Colon (tissue), 2 donors: ENCODE results near the gene ITGB3.

Experiments
- FAIRE-seq: peaks from 2 replicates; lab custom pipeline; 2012; peaks lifted over from hg19 to GRCh38; lab: Jason Lieb, UNC
- donor health status: control.
- donor health status: control.

The ITGB3 gene

DNA sequence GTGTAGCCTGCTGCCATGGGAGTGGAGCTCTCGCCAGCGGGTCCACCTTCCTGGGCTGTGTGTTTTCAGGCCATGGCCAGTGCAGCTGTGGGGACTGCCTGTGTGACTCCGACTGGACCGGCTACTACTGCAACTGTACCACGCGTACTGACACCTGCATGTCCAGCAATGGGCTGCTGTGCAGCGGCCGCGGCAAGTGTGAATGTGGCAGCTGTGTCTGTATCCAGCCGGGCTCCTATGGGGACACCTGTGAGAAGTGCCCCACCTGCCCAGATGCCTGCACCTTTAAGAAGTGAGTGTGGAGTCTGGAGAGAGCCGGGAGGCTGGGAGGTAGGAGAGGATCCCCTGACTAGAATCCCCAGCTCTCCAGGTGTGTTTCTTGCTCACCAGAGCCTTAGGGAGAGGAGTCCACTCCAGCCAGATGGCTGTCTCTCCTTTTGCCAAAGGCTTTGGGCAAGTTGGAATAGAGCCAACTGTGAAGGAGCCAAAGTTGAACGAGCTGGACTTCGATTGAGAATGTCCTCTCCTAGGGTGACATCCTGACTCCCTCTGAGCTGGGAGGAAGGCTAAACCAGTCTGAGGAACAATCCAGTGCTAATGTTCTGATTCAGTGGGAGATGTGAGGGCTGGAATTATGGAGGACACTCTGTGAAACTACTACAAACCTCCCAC is 45.7 kb downstream of the ITGB3 start:
- no peak for FAIRE-seq

DNA sequence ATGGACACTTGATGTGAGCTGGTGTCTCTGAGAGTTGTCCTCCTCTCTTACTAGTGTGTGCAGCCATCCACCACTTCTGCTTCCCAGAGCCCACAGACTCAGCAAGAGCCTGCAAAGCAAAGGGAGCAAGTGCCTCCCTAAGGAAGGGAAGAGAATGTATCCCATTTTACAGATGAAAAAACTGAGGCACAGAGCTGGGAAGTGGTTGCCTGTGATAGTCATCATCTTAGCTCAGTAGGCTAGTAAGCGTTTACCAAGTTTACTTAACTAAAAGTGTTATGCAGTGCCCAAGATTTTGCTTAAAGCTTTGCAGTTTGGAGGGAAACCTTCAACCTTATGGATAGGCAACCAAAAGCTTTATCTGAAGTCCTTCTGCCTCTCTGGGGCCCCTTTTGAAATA is 47.1 kb downstream of the ITGB3 start:
- FAIRE-seq: no peak

DNA sequence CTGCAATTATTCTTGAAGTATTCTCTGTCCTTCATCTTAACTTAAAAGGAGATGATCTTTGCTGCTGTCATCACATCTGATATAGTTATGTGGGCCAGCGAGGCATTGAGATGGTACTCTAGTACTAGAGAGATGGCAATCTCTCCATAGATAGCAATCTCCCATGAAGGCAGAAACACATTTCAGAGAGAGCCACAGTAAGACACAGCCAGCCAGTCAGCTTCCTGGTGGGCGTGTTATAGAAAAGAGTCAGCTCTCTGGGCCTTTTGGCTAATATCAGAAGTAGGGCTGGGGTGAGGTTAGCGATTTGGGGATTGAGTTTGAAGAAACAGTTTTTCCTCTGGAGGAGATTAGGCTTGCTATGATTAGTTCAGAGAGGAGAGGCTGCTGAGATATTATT is 47.5 kb downstream of the ITGB3 start:
- FAIRE-seq: no peak

DNA sequence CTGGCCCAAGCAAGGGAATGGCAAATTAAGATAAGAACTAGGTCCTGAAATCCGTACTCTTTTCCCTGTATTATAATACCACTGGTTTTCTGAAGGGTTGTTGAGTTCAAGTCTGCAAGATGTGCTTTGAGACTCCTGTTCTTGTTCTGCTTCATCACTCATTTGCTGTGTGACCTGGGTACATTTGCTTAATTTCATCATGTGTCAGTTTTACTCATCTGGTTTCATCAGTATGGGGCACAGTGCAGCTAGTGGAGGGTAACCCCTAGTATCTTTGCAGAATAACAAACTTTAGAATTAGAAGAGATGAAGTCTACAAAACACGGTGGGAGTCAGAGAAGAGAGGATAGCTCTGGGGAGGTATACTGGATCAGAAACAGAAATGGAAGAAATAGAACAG is 48.2 kb downstream of the ITGB3 start:
- no peak for FAIRE-seq

DNA sequence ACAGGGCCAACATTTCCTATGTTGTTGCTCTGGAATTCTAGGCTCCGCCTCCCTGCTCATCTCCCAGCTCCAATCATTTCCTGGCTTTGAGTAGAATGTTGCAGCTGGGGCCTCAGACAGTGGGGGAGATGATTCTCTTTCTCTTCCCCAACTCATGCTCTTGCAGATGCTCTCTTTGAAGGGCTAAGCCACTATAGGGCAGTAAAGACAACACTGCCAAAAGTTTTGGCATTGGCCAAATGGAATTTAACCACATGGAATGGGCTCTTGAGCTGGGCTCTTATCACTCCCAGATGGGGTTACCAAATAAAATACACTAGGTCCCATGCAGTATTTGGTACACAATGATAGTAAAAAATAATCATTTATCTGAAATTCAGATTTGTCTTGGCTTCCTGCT is 50.6 kb downstream of the ITGB3 start:
- FAIRE-seq: no peak

DNA sequence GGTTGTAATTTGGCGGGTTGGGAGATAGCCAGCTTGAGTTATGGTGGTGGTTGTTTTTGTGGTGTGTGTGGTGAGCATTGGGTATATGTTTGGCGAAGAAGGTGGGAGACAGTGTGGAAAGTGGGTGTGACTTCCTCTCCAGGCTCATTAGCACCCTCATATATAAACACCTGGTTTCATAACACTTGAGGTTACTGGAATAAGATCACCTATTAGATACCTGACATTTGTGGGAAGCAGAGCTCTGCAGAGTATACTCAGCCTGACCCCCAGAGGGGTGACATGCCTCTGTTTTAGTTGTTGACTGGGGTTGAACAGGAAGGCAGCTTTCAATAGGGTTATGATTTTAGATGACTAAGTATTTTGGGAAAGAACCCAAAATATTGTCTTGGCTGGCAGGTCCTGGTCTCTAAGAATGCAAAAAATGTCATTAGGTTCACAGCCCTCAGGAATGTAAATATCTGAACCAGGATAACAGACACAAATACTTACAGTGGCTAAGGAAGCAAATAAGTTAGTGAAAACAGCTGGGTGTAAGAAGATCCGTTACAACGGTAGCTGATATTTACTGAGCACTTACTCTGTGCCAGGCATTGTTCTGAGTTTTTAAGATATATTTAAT is 51.8 kb downstream of the ITGB3 start:
- no peak for FAIRE-seq

DNA sequence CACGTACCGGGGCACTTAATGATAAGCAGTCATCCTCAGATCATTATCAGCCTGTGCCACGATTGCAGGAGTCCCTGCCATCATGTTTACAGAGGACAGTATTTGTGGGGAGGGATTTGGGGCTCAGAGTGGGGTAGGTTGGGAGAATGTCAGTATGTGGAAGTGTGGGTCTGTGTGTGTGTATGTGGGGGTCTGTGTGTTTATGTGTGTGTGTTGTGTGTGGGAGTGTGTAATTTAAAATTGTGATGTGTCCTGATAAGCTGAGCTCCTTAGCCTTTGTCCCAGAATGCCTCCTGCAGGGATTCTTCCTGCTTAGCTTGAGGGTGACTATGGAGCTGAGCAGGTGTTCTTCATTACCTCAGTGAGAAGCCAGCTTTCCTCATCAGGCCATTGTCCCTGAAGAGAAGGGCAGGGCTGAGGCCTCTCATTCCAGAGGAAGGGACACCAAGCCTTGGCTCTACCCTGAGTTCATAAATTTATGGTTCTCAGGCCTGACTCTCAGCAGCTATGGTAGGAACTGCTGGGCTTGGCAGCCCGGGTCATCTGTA is 56.6 kb downstream of the ITGB3 start:
- no peak for FAIRE-seq

DNA sequence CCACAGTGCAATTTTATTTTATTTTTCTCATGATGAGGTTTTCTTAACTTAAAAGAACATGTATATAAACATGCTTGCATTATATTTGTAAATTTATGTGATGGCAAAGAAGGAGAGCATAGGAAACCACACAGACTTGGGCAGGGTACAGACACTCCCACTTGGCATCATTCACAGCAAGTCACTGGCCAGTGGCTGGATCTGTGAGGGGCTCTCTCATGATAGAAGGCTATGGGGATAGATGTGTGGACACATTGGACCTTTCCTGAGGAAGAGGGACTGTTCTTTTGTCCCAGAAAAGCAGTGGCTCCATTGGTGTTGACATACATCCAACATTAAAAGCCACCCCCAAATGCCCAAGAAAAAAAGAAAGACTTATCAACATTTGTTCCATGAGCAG is 57.8 kb downstream of the ITGB3 start:
- FAIRE-seq: no peak

DNA sequence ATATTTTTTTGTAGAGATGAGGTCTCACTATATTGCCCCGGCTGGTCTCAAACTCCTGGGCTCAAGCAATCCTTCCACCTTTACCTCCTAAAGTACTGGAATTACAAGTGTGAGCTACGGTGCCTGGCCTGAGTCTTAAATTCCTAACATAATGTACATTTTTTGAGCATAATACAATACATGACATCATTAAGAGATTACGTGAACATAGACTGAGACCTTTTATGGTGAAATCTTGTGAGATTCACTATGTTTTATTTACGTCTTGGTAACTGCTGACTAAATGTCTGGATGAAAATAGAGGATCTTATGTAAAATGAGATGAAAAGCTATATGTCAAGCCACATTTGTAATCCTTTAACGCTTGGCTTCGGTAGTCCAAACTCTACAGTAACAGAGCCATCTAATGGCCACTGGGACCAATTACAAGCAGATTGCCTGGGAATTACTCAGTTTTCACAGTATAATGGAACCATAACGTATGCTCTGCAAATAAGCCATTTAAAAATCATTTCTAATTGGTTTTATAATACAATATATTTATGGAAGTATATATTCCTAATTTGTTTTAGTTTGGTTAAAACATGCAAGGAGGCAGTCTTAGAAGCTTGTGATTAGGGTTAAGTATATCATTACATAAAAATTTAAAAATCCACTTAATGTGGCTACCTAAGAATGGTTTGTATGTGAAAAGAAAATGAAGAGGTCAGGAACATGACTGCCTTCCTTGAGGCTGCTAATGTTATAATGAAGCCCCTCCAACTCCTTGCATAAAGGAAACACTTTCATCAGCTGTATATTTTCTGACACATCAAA is 62.0 kb downstream of the ITGB3 start:
- peak; percentile 49 for FAIRE-seq

DNA sequence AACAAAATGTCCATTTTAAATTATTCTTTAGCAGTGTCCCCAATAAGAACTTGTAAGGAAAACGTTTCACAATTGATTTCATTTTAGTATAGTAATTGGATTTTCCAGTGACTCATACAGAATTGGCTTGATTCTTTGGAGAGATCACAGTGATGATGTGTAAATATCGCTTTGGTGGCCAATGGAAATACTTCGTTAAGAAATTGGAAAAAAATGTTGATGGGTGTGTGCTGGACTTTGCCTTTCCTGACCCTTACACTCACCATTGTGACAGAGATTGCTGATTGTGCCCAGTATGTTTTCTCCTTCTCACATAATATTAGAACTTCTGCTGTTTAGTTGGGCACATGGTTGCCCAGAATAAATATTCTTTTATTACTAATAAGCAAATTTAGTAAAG is 62.7 kb downstream of the ITGB3 start:
- FAIRE-seq: peak; percentile 80

DNA sequence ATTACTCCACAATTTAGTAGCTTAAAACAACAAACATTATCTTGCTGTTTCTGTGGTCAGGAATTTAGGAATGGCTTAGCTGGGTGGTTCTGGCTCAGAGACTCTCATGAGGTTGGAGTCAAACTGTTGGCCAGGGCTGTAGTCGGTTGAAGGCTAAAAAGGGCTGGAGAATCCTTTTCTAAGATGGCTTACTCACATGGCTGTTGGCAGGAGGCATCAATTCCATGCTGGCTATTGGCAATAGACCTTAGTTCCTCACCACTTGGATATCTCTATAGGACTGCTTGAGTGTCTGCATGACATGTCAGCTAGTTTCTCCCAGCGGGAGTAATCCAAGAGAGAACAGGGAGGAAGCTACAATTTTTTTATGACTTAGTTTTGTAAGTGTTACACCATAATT is 63.5 kb downstream of the ITGB3 start:
- FAIRE-seq: no peak

DNA sequence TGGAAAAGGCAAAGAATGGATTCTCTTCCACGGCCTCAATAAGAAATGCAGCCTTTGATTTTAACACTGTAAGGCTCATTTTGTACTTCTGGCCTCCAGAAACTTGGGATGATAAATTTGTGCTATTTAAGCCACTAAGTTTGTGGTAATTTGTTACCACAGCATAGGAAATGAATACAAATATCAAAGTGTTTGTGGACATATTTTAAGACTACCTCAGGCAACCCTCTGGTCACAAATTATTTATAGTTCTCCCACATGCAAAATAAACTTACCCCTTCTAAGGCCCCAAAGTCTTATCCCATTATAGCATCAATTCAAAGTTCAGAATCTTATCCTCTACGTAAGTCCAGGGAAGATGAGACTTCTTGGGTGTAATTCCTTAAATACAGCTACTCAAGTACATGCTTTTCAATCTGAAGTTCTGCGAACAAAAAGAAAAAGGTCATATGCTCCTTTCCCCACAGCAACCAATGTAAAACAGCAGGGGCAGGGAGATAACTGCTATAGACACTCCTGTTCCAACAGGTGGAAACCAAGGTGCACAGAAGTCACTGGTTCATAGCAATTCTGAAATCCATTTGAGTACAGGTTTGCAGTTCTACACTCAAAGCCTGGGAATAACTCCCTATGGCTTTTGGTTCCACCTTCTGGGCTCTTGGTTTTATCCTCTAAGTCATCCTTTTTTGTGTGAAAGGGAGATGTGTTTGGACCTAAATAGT is 64.7 kb downstream of the ITGB3 start:
- no peak for FAIRE-seq

DNA sequence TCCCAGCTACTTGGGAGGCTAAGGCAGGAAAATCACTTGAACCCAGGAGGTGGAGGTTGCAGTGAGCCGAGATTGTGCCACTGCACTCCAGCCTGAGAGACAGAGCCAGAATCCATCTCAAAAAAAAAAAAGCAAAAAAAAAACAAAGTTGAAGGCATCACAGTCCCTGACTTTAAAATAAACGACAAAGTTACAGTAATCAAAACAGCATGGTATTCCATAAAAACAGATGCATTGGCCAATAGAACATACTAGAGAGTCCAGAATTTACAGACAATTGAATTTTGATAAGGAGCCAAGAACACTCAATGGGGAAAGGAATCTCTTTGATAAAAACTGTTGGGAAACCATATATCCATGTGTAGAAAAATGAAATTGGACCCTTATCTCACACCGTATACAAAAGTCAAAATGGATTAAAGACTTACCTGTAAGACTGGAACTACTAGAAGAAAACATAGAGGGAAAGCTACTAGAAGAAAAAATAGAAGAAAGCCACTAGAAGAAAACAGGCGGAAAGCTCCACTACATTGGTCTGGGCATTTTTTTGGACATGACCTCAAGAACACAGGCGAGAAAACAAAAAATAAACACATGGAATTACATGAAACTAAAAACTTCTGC is 67.4 kb downstream of the ITGB3 start:
- FAIRE-seq: no peak

DNA sequence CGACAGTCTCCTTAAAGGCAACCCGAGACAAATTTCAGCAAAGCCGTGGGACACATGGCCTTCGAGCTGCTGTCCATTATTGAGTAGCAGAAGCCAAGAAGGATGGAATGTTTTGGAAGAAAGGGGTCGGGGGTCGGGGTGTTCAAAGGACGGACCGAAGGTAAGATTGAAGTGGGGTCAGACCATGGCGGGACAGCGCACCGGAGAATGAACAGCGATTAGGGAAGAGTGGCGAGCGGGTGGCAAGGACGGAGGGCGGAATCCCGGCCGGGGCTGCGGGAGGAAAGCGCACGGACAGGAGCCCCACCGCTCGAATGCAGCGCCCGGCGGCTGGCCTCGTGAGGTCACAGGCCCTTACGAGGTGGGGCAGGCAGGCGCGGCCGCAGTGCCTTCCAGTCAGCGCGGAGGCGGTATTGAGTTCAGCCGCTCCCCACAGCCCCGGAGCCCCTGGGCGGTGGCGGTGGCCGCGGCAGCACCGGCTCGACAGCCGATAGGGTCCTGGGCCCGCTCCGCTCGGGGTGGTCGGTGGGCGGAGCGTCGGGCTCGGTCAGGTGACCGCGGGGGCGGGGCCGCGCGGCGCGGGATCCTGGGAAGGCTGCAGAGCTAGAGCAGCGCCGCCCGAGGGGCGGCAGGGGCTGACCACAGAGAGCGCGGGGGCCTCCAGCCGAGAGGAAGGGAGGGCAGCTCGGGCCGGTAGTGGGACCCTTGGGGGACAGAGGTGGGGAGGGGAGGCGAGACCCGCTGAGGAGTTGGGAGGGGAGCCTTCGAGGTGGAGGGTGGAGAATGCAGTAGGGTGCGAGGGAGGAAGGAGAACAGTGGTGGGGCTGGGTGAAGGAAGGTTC is 70.0 kb downstream of the ITGB3 start, which contains the start of gene EFCAB13:
EFCAB13 (plus strand) TSS at position 574 of the 842 bp plus-strand sequence. CDS start 4,399 bp downstream, outside the sequence.
- FAIRE-seq: no peak

DNA sequence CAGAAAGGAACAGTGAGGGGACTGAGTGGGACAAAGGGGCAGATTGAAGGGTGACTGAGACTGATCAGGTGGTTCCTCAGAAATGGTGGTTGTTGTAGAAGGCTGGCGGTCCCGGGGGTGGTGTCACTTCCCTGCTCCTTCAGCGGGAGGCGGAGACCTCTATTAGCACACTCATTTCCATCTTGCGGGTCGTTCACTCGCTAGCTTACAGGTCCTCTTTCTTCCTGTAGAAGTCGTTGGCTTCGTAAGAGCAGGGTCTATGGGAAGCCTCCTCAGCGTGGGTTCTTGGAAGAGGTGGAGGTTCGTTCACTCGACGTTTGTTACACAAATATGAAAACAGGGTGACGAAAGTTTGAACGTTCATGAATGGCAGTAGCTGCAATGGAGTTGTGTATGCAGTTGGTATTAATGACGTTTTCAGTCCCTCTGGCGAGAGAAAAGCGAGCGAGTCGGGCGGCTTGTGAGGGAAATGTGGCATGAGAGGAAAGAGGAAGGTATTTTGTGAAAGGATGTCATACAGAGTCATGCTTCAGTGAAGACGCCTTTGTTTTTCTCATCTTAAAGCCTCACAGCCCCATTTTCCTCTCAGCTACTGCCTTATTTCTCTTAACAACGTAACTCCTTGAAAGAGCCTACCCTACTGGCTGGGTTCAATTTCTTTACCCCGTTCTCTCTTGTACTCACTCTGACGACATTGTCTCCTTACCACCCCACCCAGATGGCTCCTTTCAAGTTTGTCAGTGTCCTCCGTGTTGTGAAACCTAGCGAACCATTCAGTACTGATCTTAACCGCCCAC is 70.8 kb downstream of the ITGB3 start:
- no peak for FAIRE-seq

DNA sequence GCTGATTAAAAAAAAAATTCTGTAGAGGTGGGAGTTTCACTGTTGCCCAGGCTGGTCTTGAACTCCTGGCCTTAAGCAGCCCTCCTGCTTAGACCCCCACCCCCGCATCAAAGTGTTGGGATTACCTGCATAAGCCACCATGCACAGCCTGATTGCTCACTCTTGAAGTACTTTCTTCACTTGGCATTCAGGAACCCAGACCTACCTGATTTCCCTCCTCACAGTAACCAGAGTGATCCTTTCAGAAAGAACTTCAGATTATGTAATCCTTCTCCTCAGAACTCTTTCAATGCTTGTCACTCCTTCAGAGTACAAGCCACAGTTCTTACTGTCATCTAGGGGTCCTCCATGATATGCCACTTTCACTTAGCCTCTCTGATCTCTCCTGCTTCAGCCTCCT is 71.5 kb downstream of the ITGB3 start:
- no peak for FAIRE-seq

DNA sequence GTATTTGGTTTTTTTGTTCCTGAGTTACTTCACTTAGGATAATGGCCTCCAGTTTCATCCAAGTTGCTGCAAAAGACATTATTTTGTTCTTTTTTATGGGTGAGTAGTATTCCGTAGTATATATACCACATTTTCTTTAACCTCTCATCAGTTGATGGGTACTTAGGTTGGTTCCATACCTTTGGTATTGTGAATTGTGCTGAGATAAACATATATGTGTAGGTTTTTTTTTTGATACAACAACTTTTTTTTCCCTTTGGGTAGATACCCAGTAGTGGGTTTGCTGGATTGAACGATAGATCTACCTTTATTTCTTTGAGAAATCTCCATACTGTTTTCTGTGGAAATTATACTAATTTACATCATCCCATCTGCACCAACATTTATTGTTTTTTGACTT is 76.9 kb downstream of the ITGB3 start:
- FAIRE-seq: no peak

DNA sequence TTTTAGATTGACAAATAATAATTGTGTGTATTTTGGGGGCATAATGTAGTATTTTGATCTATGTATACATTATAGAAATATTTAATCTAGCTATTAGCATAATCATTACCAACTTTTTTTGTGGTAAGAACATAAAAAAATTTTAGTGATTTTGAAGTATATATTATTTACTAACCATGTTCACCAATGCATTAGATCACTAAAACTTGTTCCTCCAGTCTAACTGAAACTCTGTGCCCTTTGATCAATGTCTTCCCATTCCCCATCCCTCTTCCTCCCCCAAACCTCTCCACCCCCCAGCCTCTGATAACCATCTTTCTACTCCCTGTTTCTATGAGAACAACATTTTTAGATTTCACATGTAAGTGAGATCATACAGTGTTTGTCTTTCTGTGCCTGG is 78.7 kb downstream of the ITGB3 start:
- FAIRE-seq: no peak

DNA sequence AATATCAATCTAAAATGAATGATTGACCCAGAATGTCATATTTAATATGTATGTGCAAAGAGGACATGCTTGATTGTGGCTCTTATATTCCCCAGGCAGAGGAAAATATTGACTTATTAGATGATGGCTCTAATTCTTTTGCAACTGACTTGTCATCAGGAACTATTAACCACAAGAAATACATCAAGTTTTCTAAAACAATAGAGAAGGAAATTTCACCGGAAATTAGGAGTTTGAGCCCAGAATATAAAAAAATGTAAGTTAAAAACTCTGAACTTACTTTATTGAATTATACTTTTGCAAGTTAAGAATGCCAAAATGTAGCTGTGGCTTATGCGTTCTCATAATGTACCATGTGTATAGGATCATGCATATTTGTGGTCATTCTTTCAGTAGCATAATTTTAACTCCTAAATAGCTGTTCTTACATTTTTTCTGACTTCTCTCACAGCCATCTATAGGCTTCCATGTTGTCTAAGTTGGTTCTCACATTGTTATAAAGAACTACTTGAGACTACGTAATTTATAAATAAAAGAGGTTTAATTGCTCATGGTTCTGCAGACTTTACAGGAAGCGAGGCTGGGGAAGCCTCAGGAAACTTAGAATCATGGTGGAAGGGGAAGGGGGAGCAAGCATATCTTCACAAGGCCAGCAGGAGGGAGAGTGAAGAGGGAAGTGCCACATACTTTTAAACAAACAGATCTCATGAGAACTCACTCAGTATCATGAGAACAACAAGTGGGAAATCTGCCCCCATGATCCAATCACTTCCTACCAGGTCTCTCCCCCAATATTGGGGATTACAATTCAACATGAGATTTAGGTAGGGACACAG is 81.7 kb downstream of the ITGB3 start:
- FAIRE-seq: no peak
